MG63 (cell line): Measurements from ENCODE around the gene PRXL2C. TPM values are rescaled to one million over a fixed set of nuclear protein-coding genes. Genes with fewer than 3 reads are reported as not detected.
A peak's percentile ranks its signal among the peaks of the same experiment; 100 is the strongest.
"Not testable (repeated sequence)": the region's sequence is repeated elsewhere in the genome, so short reads cannot be mapped to it uniquely, and the experiment has no call there.

Source experiments
- DNase-seq: peaks from one replicate; pipeline ENCODE4 v3.0.0-alpha.2; 2020
- H3K27me3 ChIP-seq: fragments of 250-450 bp; sonication (Bioruptor Pico); 2 replicates; pipeline ENCODE4 v1.5.1; 2020; ENCODE audit warnings: mild to moderate bottlenecking, moderate library complexity
- H3K36me3 ChIP-seq: fragments of 250-450 bp; sonication (Bioruptor Pico); 2 replicates; pipeline ENCODE4 v1.5.1; 2020; ENCODE audit warnings: mild to moderate bottlenecking, moderate library complexity
- H3K4me3 ChIP-seq: fragments of 250-450 bp; sonication (Bioruptor Pico); 2 replicates; pipeline ENCODE4 v1.5.1; 2020; ENCODE audit warnings: mild to moderate bottlenecking, moderate library complexity
- H3K9me3 ChIP-seq: fragments of 250-450 bp; sonication (Bioruptor Pico); 2 replicates; pipeline ENCODE4 v1.5.1; 2020; ENCODE audit warnings: mild to moderate bottlenecking, moderate library complexity
- total RNA-seq: library from RNA; depleted of rRNA; stranded (reverse); fragments of >200 nt; shearing (Covaris generic); gene quantifications from 2 replicates; pipeline ENCODE4 v1.2.3, GENCODE V29; 2014; ENCODE audit warnings: low replicate concordance; rRNA removed

PRXL2C gene, protein sequence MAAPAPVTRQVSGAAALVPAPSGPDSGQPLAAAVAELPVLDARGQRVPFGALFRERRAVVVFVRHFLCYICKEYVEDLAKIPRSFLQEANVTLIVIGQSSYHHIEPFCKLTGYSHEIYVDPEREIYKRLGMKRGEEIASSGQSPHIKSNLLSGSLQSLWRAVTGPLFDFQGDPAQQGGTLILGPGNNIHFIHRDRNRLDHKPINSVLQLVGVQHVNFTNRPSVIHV
- 15.6 and 20.3 TPM in 2 replicates for total RNA-seq

- Histone ChIP-seq H3K36me3 (peaks cover 16% of the 10 kb centered on the region), H3K9me3 (no peaks in the 10 kb centered on the region), H3K27me3 (no peaks in the 10 kb centered on the region), H3K4me3 (peak within 1 kb of the TSS; percentile 67)
- DNase-seq = peak; percentile 84
Measured at GRCh38 chr9:96655198-96655851, at the start of gene PRXL2C. PRXL2C (minus strand) TSS chr9:96655317; CDS start chr9:96655281, 36 bp downstream.

- not testable (repeated sequence) for DNase-seq, H3K36me3 ChIP-seq, H3K27me3 ChIP-seq, H3K4me3 ChIP-seq, H3K9me3 ChIP-seq
Measured at GRCh38 chr9:96700721-96701375, 45.7 kb upstream of the PRXL2C start.

DNA sequence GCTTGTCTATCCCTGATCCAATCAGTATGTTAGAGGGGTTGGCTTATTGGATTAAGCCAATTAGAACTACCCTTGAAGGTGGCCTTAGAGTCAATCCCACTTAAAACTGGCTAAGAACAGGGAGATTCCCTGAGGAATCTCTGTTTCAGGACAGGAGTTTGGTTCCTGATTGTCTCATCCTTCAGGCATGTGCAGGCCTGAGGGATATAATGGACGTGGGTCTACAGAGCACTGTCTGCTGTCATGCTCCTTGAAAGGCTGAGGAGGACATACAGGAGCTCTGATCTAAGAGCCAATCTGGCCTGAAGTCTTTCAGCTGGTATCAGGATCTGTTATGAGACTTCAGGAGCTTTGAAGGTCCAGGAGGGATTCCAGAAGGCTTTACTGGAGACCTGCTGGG lies 36.2 kb upstream of the PRXL2C start:
- Histone ChIP-seq H3K36me3 (no peaks in the 10 kb centered on the region), H3K9me3 (no peaks in the 10 kb centered on the region; the same call in 1 of the 2 replicates), H3K27me3 (no peaks in the 10 kb centered on the region), H3K4me3 (no peak overlapping the region)
- no peak for DNase-seq

DNA sequence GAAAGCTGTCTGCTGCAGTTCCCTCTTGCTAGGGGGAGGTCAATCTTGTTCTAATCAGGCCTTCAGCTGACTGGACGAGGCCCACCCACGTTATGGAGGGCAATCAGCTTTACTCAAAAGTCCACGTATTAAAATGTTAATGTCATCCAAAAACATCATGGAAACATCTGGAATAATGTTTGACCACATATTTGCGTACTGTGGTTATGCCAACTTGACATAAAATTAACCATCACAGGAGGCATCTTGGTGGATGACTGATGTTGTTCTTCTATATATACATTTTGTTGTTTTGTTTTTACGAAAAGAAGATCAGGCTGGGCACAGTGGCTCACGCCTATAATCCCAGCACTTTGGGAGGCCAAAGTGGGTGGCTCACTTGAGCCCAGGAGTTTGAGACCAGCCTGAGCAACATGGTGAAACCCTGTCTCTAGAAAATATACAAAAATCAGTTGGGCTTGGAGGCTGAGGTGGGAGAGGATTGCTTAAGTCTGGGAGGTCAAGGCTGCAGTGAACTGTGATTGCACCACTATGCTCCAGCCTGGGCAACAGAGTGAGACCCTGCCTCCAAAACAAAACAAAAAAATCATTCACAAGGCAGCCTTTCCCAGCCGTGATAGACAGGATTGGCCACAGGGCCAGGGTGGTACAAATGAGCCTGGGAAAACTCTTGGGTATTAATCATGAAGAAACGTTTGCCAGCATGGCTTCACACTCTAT lies 33.8 kb upstream of the PRXL2C start:
- Histone ChIP-seq H3K27me3 (no peaks in the 10 kb centered on the region), H3K36me3 (no peaks in the 10 kb centered on the region), H3K4me3 (no peak overlapping the region), H3K9me3 (no peaks in the 10 kb centered on the region; the same call in 1 of the 2 replicates)
- no peak for DNase-seq

GRCh38 chr9:96688187-96688586 lies 33.1 kb upstream of the PRXL2C start:
- DNase-seq = no peak
- no peaks in the 10 kb centered on the region; the same call in 1 of the 2 replicates for H3K9me3 ChIP-seq
- H3K36me3 ChIP-seq = no peaks in the 10 kb centered on the region
- H3K4me3 ChIP-seq = no peak overlapping the region
- H3K27me3 ChIP-seq = no peaks in the 10 kb centered on the region

GRCh38 chr9:96686638-96687335 lies 31.7 kb upstream of the PRXL2C start:
- H3K27me3 ChIP-seq = no peaks in the 10 kb centered on the region
- H3K36me3 ChIP-seq = no peaks in the 10 kb centered on the region
- H3K4me3 ChIP-seq = peak overlapping the region; percentile 39
- no peaks in the 10 kb centered on the region; the same call in 1 of the 2 replicates for H3K9me3 ChIP-seq
- DNase-seq = peak; percentile 54

GRCh38 chr9:96680812-96681499 lies 25.8 kb upstream of the PRXL2C start:
- no peak for DNase-seq
- peaks cover 4% of the 10 kb centered on the region for H3K9me3 ChIP-seq
- no peaks in the 10 kb centered on the region for H3K36me3 ChIP-seq
- no peak overlapping the region for H3K4me3 ChIP-seq
- no peaks in the 10 kb centered on the region for H3K27me3 ChIP-seq

DNA sequence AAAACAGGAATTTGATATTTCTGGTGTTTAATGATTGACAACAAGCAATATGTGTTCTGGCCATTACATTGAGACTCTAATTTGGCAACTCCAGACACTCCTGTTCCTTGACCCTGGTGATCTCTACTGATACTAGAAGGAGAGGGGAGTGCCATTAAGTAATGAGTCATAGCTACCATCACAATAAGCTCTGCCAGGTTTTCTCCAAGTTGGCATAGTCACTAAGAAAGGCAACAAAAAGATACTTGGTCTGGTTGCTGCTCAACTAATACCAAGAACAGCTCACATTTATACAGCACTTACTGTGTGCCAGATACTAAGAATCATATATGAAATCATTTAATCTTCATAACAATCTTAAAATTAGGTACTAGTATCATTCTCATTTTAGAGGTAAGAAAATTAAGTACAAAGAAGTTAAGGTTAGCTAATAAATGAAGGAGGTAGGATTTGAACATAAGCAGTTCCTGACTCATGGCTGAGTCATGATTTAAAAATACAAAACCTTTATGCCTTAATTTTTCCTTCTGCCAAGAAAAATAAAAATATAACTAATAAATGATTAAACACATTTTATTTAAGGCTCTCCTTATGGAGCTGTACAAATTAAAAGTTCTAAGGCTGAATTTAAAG lies 19.9 kb upstream of the PRXL2C start:
- Histone ChIP-seq H3K27me3 (no peaks in the 10 kb centered on the region), H3K9me3 (peaks cover 4% of the 10 kb centered on the region), H3K4me3 (no peak overlapping the region), H3K36me3 (no peaks in the 10 kb centered on the region)
- DNase-seq = peak; percentile 37

GRCh38 chr9:96673786-96674185 lies 18.7 kb upstream of the PRXL2C start:
- H3K9me3 ChIP-seq, H3K27me3 ChIP-seq, H3K36me3 ChIP-seq, DNase-seq, H3K4me3 ChIP-seq: not testable (repeated sequence)

DNA sequence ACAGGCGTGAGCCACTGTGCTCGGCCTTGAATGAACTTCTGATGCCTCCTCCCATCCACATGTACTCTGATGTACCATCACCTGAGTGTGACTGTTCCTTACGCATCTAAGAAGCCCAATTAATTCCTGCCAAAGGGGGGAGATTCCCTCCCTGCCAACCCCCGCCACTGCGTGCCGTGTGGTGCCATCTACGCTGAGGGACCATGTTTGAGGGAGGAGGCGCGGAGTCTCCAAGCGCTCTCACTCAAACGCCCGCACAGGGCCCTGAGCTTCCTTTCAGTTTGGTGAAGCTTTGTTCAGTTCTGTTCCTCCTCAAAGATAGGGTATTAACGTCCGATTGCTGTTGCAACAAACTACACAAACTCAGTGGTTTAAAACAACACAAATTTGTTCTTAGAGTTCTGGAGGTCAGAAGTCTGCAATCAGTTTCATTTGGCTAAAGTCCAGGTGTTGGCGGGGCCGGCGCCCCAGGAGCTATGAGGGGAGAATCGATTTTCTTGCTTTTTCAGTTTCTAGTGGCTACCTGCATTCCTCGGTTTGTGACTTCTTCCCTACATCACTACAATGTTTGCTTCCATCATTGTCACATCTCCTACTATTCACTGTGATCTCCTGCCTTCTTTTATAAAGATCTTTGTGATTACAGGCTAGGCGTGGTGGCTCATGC lies 13.9 kb upstream of the PRXL2C start:
- H3K27me3 ChIP-seq = no peaks in the 10 kb centered on the region
- no peaks in the 10 kb centered on the region for H3K36me3 ChIP-seq
- H3K4me3 ChIP-seq = no peak overlapping the region
- no peak for DNase-seq
- H3K9me3 ChIP-seq = no peaks in the 10 kb centered on the region

GRCh38 chr9:96667363-96667728 lies 12.2 kb upstream of the PRXL2C start:
- no peaks in the 10 kb centered on the region for H3K36me3 ChIP-seq
- DNase-seq = no peak
- no peak overlapping the region for H3K4me3 ChIP-seq
- no peaks in the 10 kb centered on the region for H3K27me3 ChIP-seq
- no peaks in the 10 kb centered on the region for H3K9me3 ChIP-seq

DNA sequence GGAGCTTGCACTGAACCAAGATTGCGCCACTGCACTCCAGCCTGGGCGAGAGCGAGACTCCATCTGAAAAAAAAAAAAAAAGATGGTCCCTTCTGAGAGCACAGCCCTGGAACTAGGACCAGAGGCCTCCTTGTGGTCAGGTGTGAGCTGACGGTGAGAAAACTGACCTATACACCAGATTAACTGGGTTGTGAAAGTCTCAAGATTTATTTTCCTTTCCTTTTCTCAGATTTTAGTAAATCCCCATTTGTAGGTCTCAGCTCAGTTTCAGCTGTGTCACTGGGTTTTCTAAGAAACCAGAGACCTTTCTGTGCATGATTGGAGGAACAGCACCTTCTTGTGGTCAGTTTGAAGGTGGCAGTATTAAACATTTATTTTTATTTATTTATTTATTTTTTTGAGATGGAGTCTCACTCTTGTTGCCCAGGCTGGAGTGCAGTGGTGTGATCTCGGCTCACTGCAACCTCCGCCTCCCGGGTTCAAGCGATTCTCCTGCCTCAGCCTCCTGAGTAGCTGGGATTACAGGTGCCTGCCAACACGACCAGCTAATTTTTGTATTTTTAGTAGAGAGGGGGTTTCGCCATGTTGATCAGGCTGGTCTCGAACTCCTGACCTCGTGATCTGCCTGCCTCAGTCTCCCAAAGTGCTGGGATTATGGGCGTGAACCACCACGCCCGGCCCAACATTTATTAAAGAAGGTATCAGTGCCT lies 11.7 kb upstream of the PRXL2C start:
- H3K4me3 ChIP-seq, H3K9me3 ChIP-seq, H3K27me3 ChIP-seq, H3K36me3 ChIP-seq, DNase-seq: not testable (repeated sequence)

- no peaks in the 10 kb centered on the region for H3K27me3 ChIP-seq
- H3K36me3 ChIP-seq = no peaks in the 10 kb centered on the region
- H3K9me3 ChIP-seq = no peaks in the 10 kb centered on the region
- no peak for DNase-seq
- no peak overlapping the region for H3K4me3 ChIP-seq
Measured at GRCh38 chr9:96665789-96666188, 10.7 kb upstream of the PRXL2C start.

DNA sequence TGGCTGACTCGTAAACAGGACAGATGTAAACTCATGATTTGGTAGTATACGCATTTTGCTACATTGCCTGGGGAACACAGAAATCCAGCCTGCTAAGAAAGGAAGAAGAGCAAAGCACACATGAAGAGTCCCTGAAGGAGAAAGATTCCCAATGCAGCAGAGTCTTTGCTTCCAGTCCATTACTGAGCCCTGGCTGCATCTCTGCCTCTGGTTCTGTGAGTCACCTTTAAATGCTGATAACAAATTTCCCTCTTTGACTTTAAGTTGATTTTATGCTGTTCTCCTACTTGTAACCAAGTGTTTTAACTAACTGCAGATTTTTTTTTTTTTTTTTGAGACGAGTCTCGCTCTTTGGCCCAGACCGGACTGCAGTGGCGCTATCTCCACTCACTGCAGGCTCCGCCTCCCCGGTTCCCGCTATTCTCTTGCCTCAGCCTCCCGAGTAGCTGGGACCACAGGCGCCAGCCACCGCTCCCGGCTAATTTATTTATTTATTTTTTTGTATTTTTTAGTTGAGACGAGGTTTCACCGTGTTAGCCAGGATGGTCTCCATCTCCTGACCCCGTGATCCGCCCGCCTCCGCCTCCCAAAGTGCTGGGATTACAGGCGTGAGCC lies 8.5 kb upstream of the PRXL2C start:
- Histone ChIP-seq H3K27me3 (no peaks in the 10 kb centered on the region), H3K4me3 (no peak overlapping the region), H3K36me3 (no peaks in the 10 kb centered on the region), H3K9me3 (no peaks in the 10 kb centered on the region)
- DNase-seq = no peak
